GM18517 (cell line): ENCODE data around the gene BBS5.
A peak's percentile ranks its signal among the peaks of the same experiment; 100 is the strongest.
"Not testable (repeated sequence)": the region's sequence is repeated elsewhere in the genome, so short reads cannot be mapped to it uniquely, and the experiment has no call there.

Experiments
- ATAC-seq: cut with Tn5 transposase; IDR thresholded peaks from one replicate; pipeline ENCODE4 v1.9.1; 2021; ENCODE audit warnings: mild to moderate bottlenecking, moderate library complexity; ENCODE audit not compliant: unreplicated experiment

The BBS5 gene

GRCh38 chr2:169485650-169486138 is 6.4 kb downstream of the BBS5 start:
- no peak for ATAC-seq

- no peak for ATAC-seq
These were observed 7.2 kb downstream of the BBS5 start for GRCh38 chr2:169486487-169486886.

- ATAC-seq: no peak
These were observed 11.5 kb downstream of the BBS5 start for GRCh38 chr2:169490834-169491233.

GRCh38 chr2:169491378-169491777 is 12.1 kb downstream of the BBS5 start:
- no peak for ATAC-seq

- no peak for ATAC-seq
These were observed 14.1 kb downstream of the BBS5 start for GRCh38 chr2:169493360-169493759.

- no peak for ATAC-seq
These were observed 16.1 kb downstream of the BBS5 start for GRCh38 chr2:169495310-169495928.

GRCh38 chr2:169504651-169505050 is 25.4 kb downstream of the BBS5 start:
- no peak for ATAC-seq

- no peak for ATAC-seq
These were observed 28.4 kb downstream of the BBS5 start for GRCh38 chr2:169507698-169508097.

- no peak for ATAC-seq
These were observed 30.1 kb downstream of the BBS5 start, which contains the start of gene KLHL41 for GRCh38 chr2:169509298-169509885. KLHL41 (plus strand) TSS chr2:169509702; CDS start chr2:169509779, 77 bp downstream.

- ATAC-seq: no peak
These were observed 30.7 kb downstream of the BBS5 start for GRCh38 chr2:169509955-169510354.

- ATAC-seq: no peak
These were observed 31.2 kb downstream of the BBS5 start for GRCh38 chr2:169510496-169510895.

- ATAC-seq: no peak
These were observed 32.5 kb downstream of the BBS5 start for GRCh38 chr2:169511818-169512217.

GRCh38 chr2:169512525-169512924 is 33.2 kb downstream of the BBS5 start:
- ATAC-seq: no peak

GRCh38 chr2:169513094-169513493 is 33.8 kb downstream of the BBS5 start:
- no peak for ATAC-seq

- no peak for ATAC-seq
These were observed 34.6 kb downstream of the BBS5 start for GRCh38 chr2:169513926-169514325.

- ATAC-seq: not testable (repeated sequence)
These were observed 35.5 kb downstream of the BBS5 start for GRCh38 chr2:169514758-169515157.

GRCh38 chr2:169516488-169516995 is 37.2 kb downstream of the BBS5 start:
- not testable (repeated sequence) for ATAC-seq

GRCh38 chr2:169520896-169521295 is 41.6 kb downstream of the BBS5 start:
- no peak for ATAC-seq

- ATAC-seq: no peak
These were observed 44.4 kb downstream of the BBS5 start for GRCh38 chr2:169523681-169524080.

- no peak for ATAC-seq
These were observed 46.1 kb downstream of the BBS5 start for GRCh38 chr2:169525434-169525833.

- no peak for ATAC-seq
These were observed 47.2 kb downstream of the BBS5 start for GRCh38 chr2:169526451-169526850.

GRCh38 chr2:169528271-169528701 is 49.0 kb downstream of the BBS5 start:
- ATAC-seq: peak; percentile 88
